ENCODE measurements around the gene PSMA8.
"Not testable (repeated sequence)": the region's sequence is repeated elsewhere in the genome, so short reads cannot be mapped to it uniquely, and the experiment has no call there.

- TF ChIP-seq EHMT2 (IDR thresholded peaks at IDR 0.05; ENCODE audit: borderline replicate concordance, low read depth, low read length); ZNF781 (CRISPR knock-in tag; IDR thresholded peaks at IDR 0.05; ENCODE audit: borderline replicate concordance, not compliant biosample characterization); PHF20 (CRISPR knock-in tag; IDR thresholded peaks at IDR 0.05): not testable (repeated sequence)
Observed at GRCh38 chr18:26238718-26239117, 105.0 kb downstream of the PSMA8 start.

Data from HepG2 (cell line).